ENCODE data around the gene NDUFS8. TPM values are rescaled to one million over a fixed set of nuclear protein-coding genes. Genes with fewer than 3 reads are reported as not detected.

Gene NDUFS8
- total RNA-seq, 1 donor from 2014 or later, result 84.0 TPM

- Histone ChIP-seq H3K36me3 (ENCODE audit: control insufficient read depth, insufficient read depth, low read length) (no peaks in the 10 kb centered on the region), H3K4me3 (ENCODE audit: low read depth, low read length) (no peak overlapping the region), H3K27me3 (ENCODE audit: control insufficient read depth, insufficient read depth, low read length) (no peaks in the 10 kb centered on the region)
- TF ChIP-seq CTCF (IDR thresholded peaks at IDR 0.05; ENCODE audit: insufficient read depth, low read length, severe bottlenecking), result no peak
- DNase-seq (ENCODE audit: low read depth), result no peak
- FAIRE-seq, result no peak
These were observed 21.8 kb upstream of the NDUFS8 start for GRCh38 chr11:68008381-68009337.

GRCh38 chr11:68009391-68010089 lies 20.9 kb upstream of the NDUFS8 start:
- Histone ChIP-seq H3K36me3 (ENCODE audit: control insufficient read depth, insufficient read depth, low read length) (no peaks in the 10 kb centered on the region), H3K4me3 (ENCODE audit: low read depth, low read length) (no peak overlapping the region), H3K27me3 (ENCODE audit: control insufficient read depth, insufficient read depth, low read length) (no peaks in the 10 kb centered on the region)
- no peak for DNase-seq (ENCODE audit: low read depth)
- no peak for FAIRE-seq
- no peak for TF ChIP-seq CTCF (IDR thresholded peaks at IDR 0.05; ENCODE audit: insufficient read depth, low read length, severe bottlenecking)

- FAIRE-seq (no peak), DNase-seq (ENCODE audit: low read depth) (no peak)
- Histone ChIP-seq H3K27me3 (ENCODE audit: control insufficient read depth, insufficient read depth, low read length) (no peaks in the 10 kb centered on the region), H3K4me3 (ENCODE audit: low read depth, low read length) (peak within 1 kb of the TSS; percentile 19), H3K36me3 (ENCODE audit: control insufficient read depth, insufficient read depth, low read length) (no peaks in the 10 kb centered on the region)
- TF ChIP-seq CTCF (IDR thresholded peaks at IDR 0.05; ENCODE audit: insufficient read depth, low read length, severe bottlenecking), result no peak
These were observed 20.1 kb upstream of the NDUFS8 start, which contains the start of gene ALDH3B1 for GRCh38 chr11:68010090-68011041. Gene ALDH3B1, plus strand, starts transcription at chr11:68010327. Its CDS starts 4,971 bp downstream, at chr11:68015298.

- FAIRE-seq (no peak), DNase-seq (ENCODE audit: low read depth) (no peak)
- H3K4me3 ChIP-seq (ENCODE audit: low read depth, low read length), result no peak overlapping the region
- no peaks in the 10 kb centered on the region for H3K36me3 ChIP-seq (ENCODE audit: control insufficient read depth, insufficient read depth, low read length)
- no peak for TF ChIP-seq CTCF (IDR thresholded peaks at IDR 0.05; ENCODE audit: insufficient read depth, low read length, severe bottlenecking)
- H3K27me3 ChIP-seq (ENCODE audit: control insufficient read depth, insufficient read depth, low read length), result no peaks in the 10 kb centered on the region
These were observed 19.2 kb upstream of the NDUFS8 start for GRCh38 chr11:68011051-68011943.
